A673 (cell line): ENCODE measurements around the gene UBD.

Experiments
- CTCF ChIP-seq: fragments of 300-800, 200-600 bp; sonication (generic); conservative IDR thresholded peaks from 2 replicates; pipeline ENCODE4 v1.5.1; 2017; ENCODE audit warnings: low read depth, mild to moderate bottlenecking, antibody characterized with exemption, low read length, moderate library complexity, mixed read lengths
- EZH2 ChIP-seq: fragments of 200-600 bp; sonication (generic); IDR thresholded peaks from 2 replicates; pipeline ENCODE4 v1.6.1; 2017; ENCODE audit warnings: borderline replicate concordance, low read depth, mild to moderate bottlenecking, mixed read lengths, antibody characterized with exemption, low read length; ENCODE audit not compliant: poor library complexity, severe bottlenecking

- no peak for TF ChIP-seq CTCF
- no peak for TF ChIP-seq EZH2
These were observed 38.4 kb downstream of the UBD start for GRCh38 chr6:29521006-29521680.
